GM12878 (cell line): ENCODE measurements around the gene TMEM150B. TPM values are rescaled to one million over a fixed set of nuclear protein-coding genes. Genes with fewer than 3 reads are reported as not detected.
A peak's percentile ranks its signal among the peaks of the same experiment; 100 is the strongest.

Experiments used
- BACH1 ChIP-seq: fragments of 450-650 bp; IDR thresholded peaks from 2 replicates; pipeline ENCODE4 v1.6.1; 2017; ENCODE audit warnings: mild to moderate bottlenecking, borderline replicate concordance
- BMI1 ChIP-seq: fragments of 450-650 bp; IDR thresholded peaks from 2 replicates; pipeline ENCODE4 v1.6.1; 2016; ENCODE audit warnings: mild to moderate bottlenecking, moderate library complexity, borderline replicate concordance
- CREB1 ChIP-seq: IDR thresholded peaks from 2 replicates; pipeline ENCODE4 v1.6.1; 2012; ENCODE audit warnings: low read depth, mild to moderate bottlenecking, inconsistent platforms
- ELK1 ChIP-seq: IDR thresholded peaks from 2 replicates; pipeline ENCODE4 v1.6.1; 2012; ENCODE audit warnings: low read depth, low read length, improper control_type of control experiment
- ESRRA ChIP-seq: IDR thresholded peaks from 2 replicates; pipeline ENCODE4 v1.6.1; 2012; ENCODE audit warnings: mild to moderate bottlenecking, low read length, improper control_type of control experiment
- IKZF2 ChIP-seq, 2 experiments: fragments of 450-650 bp; IDR thresholded peaks; 2 replicates each; pipeline ENCODE4 v1.6.1; 2017; ENCODE audit warnings: mild to moderate bottlenecking in 2 of 2, moderate library complexity in 2 of 2
- IRF4 ChIP-seq: IDR thresholded peaks from 2 replicates; pipeline ENCODE4 v1.6.1; 2011; ENCODE audit warnings: low read depth, low read length
- KAT2A ChIP-seq: conservative IDR thresholded peaks from 2 replicates; pipeline ENCODE4 v1.6.1; 2011; ENCODE audit warnings: low read depth, low read length; ENCODE audit not compliant: control insufficient read depth
- NBN ChIP-seq: fragments of 450-650 bp; IDR thresholded peaks from 2 replicates; pipeline ENCODE4 v1.6.1; 2016
- NR2F1 ChIP-seq: fragments of 450-650 bp; conservative IDR thresholded peaks from 2 replicates; pipeline ENCODE4 v1.6.1; 2017; ENCODE audit warnings: mild to moderate bottlenecking
- RAD21 ChIP-seq: IDR thresholded peaks from 2 replicates; pipeline ENCODE4 v1.6.1; 2011; ENCODE audit warnings: mild to moderate bottlenecking, low read depth, low read length, moderate library complexity; ENCODE audit not compliant: insufficient read depth
- RBBP5 ChIP-seq: fragments of 200-600 bp; sonication (generic); conservative IDR thresholded peaks from 2 replicates; pipeline ENCODE4 v1.6.1; 2016
- RELA ChIP-seq: fragments of 450-650 bp; IDR thresholded peaks from 2 replicates; pipeline ENCODE4 v1.8.0; 2014; ENCODE audit warnings: borderline replicate concordance; ENCODE audit not compliant: partially characterized antibody
- RFX5 ChIP-seq: IDR thresholded peaks from 2 replicates; pipeline ENCODE4 v1.6.1; 2011; ENCODE audit warnings: low read depth, low read length, improper control_type of control experiment
- SIN3A ChIP-seq: IDR thresholded peaks from 2 replicates; pipeline ENCODE4 v1.6.1; 2012; ENCODE audit warnings: low read depth, low read length, improper control_type of control experiment
- SP1 ChIP-seq: IDR thresholded peaks from one replicate; pipeline ENCODE4 v1.6.1; 2011; ENCODE audit warnings: low read depth, low read length
- USF1 ChIP-seq: IDR thresholded peaks from 2 replicates; pipeline ENCODE4 v1.6.1; 2011; ENCODE audit warnings: borderline replicate concordance, low read depth, mild to moderate bottlenecking, moderate library complexity, mixed read lengths, low read length; ENCODE audit not compliant: insufficient read depth; ENCODE audit errors: extremely low read length
- ZNF274 ChIP-seq: IDR thresholded peaks from one replicate; pipeline ENCODE4 v1.8.0; 2011; ENCODE audit not compliant: insufficient read length, insufficient read depth
- polyA plus RNA-seq, 11 experiments: library from polyadenylated mRNA; depleted of rRNA in 4 of 11; unstranded in 6 of 11; stranded (reverse) in 5 of 11; fragments of >200 nt; fragmentation: Nextera tagmentation in 4 of 11; fragmentation: Illumina TruSeq in 1 of 11; extraction: Ambion mirVana in 4 of 11; extraction: Trizol in 1 of 11; gene quantifications; 1 replicate in 1 of 11; 2 replicates in 10 of 11; pipeline versions ENCODE4 v1.2.1 to v1.2.3, GENCODE V29; 2011 to 2016; ENCODE audit warnings: inconsistent platforms in 2 of 11, missing spikeins in 2 of 11, low read depth in 1 of 11
- total RNA-seq, 4 experiments: library from RNA; depleted of rRNA in 3 of 4; stranded (reverse); fragments of >200 nt in 3 of 4; fragmentation: Illumina TruSeq in 1 of 4; extraction: Trizol in 1 of 4; gene quantifications; 2 replicates each; pipeline versions ENCODE4 v1.2.1 to v1.2.3, GENCODE V29; 2013 to 2021
- TF ChIP-seq, protein P1 (sequence below): fragments of 450-650 bp; IDR thresholded peaks from 2 replicates; pipeline ENCODE4 v1.6.1; 2017; ENCODE audit warnings: low read depth, mild to moderate bottlenecking, moderate library complexity
- TF ChIP-seq, protein P2 (sequence below): fragments of 450-650 bp; IDR thresholded peaks from 2 replicates; pipeline ENCODE4 v1.6.1; 2017; ENCODE audit warnings: borderline replicate concordance
- TF ChIP-seq, protein P3 (sequence below): fragments of 450-650 bp; IDR thresholded peaks from 2 replicates; pipeline ENCODE4 v1.6.1; 2016; ENCODE audit warnings: mild to moderate bottlenecking, moderate library complexity, borderline replicate concordance

The TMEM150B gene
- total and polyA plus RNA-seq, 10 of the 15 experiments (the other 5 are each of a cell fraction or from before 2014, with no cell fraction given) = 0.09 to 0.23 (median 0.18) TPM; not detected in 6

DNA sequence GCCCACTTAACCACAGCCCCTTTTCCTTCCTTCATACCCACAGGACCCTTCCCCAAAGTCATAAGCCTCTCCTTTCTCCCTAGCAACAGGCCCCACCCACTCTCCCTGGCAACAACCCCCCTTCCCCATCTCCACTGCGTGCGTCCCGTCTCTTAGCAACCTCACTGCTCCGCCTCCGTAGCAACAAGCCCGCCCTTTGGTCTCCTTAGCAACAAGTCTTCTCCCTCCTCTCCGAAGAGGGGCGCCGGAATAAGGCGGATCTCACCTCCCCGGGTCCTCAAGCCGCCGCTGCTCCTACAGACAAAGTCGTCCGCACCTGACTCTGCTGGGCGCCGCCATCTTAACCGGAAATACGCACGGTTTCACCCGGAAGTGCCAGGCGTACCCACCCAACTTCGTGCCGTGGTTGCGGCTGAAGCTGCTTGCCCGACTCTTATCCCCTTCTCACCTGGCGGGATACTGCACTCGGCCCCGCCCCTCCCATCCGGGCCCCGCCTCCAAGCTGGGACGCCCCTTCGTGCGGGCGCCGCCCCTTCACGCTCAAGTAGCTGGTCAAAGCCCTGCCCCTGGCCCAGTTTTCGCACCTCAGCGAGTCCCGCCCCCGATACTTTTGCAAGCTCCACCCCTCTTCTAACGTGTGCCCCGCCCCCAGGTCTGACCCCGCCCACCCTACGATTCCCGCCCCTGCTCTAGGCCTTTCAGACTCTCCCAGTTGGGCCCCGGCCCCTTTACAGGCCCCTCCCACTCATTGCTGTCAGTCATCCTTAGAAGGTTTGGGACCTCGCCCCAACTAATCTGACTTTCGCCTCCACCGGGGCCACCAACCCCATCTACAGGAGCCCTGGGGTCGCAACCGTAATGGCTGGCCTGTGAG is 45.1 kb downstream of the TMEM150B start, which contains the start of gene HSPBP1 (continued):
- TF ChIP-seq USF1 (no peak), IRF4 (no peak), IKZF2 (IDR thresholded peaks at IDR 0.05) (no peak), BMI1 (peak; percentile 96), ESRRA (no peak), SIN3A (peak; percentile 91; the same call in 1 of the 2 replicates), SP1 (peak; percentile 59), NR2F1 (0 out of 2 replicates have a peak, but pooled peaks have one; percentile 12), BACH1 (no peak; the same call in 1 of the 2 replicates), RELA (no peak), RFX5 (0 out of 2 replicates have a peak, but pooled peaks have one; percentile 22), CREB1 (peak; percentile 79; the same call in 1 of the 2 replicates), RBBP5 (no peak), RAD21 (no peak), ZNF274 (no peak), KAT2A (no peak), NBN (peak; percentile 91; the same call in 1 of the 2 replicates), ELK1 (no peak; the same call in 1 of the 2 replicates)
- TF ChIP-seq, protein P1, sequence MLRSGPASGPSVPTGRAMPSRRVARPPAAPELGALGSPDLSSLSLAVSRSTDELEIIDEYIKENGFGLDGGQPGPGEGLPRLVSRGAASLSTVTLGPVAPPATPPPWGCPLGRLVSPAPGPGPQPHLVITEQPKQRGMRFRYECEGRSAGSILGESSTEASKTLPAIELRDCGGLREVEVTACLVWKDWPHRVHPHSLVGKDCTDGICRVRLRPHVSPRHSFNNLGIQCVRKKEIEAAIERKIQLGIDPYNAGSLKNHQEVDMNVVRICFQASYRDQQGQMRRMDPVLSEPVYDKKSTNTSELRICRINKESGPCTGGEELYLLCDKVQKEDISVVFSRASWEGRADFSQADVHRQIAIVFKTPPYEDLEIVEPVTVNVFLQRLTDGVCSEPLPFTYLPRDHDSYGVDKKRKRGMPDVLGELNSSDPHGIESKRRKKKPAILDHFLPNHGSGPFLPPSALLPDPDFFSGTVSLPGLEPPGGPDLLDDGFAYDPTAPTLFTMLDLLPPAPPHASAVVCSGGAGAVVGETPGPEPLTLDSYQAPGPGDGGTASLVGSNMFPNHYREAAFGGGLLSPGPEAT = peak; percentile 96
- TF ChIP-seq, protein P2, sequence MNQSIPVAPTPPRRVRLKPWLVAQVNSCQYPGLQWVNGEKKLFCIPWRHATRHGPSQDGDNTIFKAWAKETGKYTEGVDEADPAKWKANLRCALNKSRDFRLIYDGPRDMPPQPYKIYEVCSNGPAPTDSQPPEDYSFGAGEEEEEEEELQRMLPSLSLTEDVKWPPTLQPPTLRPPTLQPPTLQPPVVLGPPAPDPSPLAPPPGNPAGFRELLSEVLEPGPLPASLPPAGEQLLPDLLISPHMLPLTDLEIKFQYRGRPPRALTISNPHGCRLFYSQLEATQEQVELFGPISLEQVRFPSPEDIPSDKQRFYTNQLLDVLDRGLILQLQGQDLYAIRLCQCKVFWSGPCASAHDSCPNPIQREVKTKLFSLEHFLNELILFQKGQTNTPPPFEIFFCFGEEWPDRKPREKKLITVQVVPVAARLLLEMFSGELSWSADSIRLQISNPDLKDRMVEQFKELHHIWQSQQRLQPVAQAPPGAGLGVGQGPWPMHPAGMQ = no peak
- TF ChIP-seq, protein P3, sequence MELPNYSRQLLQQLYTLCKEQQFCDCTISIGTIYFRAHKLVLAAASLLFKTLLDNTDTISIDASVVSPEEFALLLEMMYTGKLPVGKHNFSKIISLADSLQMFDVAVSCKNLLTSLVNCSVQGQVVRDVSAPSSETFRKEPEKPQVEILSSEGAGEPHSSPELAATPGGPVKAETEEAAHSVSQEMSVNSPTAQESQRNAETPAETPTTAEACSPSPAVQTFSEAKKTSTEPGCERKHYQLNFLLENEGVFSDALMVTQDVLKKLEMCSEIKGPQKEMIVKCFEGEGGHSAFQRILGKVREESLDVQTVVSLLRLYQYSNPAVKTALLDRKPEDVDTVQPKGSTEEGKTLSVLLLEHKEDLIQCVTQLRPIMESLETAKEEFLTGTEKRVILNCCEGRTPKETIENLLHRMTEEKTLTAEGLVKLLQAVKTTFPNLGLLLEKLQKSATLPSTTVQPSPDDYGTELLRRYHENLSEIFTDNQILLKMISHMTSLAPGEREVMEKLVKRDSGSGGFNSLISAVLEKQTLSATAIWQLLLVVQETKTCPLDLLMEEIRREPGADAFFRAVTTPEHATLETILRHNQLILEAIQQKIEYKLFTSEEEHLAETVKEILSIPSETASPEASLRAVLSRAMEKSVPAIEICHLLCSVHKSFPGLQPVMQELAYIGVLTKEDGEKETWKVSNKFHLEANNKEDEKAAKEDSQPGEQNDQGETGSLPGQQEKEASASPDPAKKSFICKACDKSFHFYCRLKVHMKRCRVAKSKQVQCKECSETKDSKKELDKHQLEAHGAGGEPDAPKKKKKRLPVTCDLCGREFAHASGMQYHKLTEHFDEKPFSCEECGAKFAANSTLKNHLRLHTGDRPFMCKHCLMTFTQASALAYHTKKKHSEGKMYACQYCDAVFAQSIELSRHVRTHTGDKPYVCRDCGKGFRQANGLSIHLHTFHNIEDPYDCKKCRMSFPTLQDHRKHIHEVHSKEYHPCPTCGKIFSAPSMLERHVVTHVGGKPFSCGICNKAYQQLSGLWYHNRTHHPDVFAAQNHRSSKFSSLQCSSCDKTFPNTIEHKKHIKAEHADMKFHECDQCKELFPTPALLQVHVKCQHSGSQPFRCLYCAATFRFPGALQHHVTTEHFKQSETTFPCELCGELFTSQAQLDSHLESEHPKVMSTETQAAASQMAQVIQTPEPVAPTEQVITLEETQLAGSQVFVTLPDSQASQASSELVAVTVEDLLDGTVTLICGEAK = peak; percentile 97
